K562 (cell line): ENCODE data around the gene RSPH6A. TPM values are rescaled to one million over a fixed set of nuclear protein-coding genes. Genes with fewer than 3 reads are reported as not detected.

ENCODE experiments used
- BDP1 ChIP-seq: IDR thresholded peaks from 3 replicates; pipeline ENCODE4 v1.6.1; 2011; ENCODE audit not compliant: insufficient read length, insufficient read depth
- BRF2 ChIP-seq: IDR thresholded peaks from 3 replicates; pipeline ENCODE4 v1.6.1; 2011; ENCODE audit warnings: borderline replicate concordance, mild to moderate bottlenecking; ENCODE audit not compliant: insufficient read length, insufficient read depth
- CBFB ChIP-seq: sonication (generic); formaldehyde crosslinking; IDR thresholded peaks from 2 replicates; pipeline ENCODE4 v1.4.0; 2020; ENCODE audit warnings: mild to moderate bottlenecking, missing genetic modification reagents
- COPS2 ChIP-seq: fragments of 450-650 bp; conservative IDR thresholded peaks from 2 replicates; pipeline ENCODE4 v1.6.1; 2016; ENCODE audit warnings: mild to moderate bottlenecking, moderate library complexity
- GMEB1 ChIP-seq: fragments of 250-450 bp; sonication (Bioruptor Pico); IDR thresholded peaks from 2 replicates; pipeline ENCODE4 v1.4.0; 2020; ENCODE audit warnings: mild to moderate bottlenecking
- MAX ChIP-seq: sonication (generic); formaldehyde crosslinking; IDR thresholded peaks from 2 replicates; pipeline ENCODE4 v1.9.0; 2022; ENCODE audit warnings: mild to moderate bottlenecking, missing genetic modification reagents
- MAZ ChIP-seq, 2 experiments: fragments of 450-650 bp in 1 of 2; sonication (generic) in 1 of 2; formaldehyde crosslinking; IDR thresholded peaks in 1 of 2; conservative IDR thresholded peaks in 1 of 2; 2 replicates each; pipeline versions ENCODE4 v1.4.0 to v1.5.0; 2020; ENCODE audit warnings: mild to moderate bottlenecking in 1 of 2, missing genetic modification reagents in 1 of 2
- NCOA1 ChIP-seq: fragments of 450-650 bp; IDR thresholded peaks from 2 replicates; pipeline ENCODE4 v1.6.1; 2016; ENCODE audit warnings: low read depth
- OTX1 ChIP-seq: fragments of 450-650 bp; formaldehyde crosslinking; IDR thresholded peaks from 2 replicates; pipeline ENCODE4 v1.4.0; 2022; ENCODE audit warnings: mild to moderate bottlenecking
- POLR2H ChIP-seq: IDR thresholded peaks from 2 replicates; pipeline ENCODE4 v1.6.1; 2016; ENCODE audit warnings: missing genetic modification characterization, low read depth, mild to moderate bottlenecking, control low read depth, missing compliant biosample characterization, moderate library complexity
- PRMT5 ChIP-seq: sonication (generic); formaldehyde crosslinking; IDR thresholded peaks from 2 replicates; pipeline ENCODE4 v1.5.0; 2020; ENCODE audit warnings: missing genetic modification reagents
- RAD51 ChIP-seq: fragments of 450-650 bp; IDR thresholded peaks from 2 replicates; pipeline ENCODE4 v1.7.1; 2016; ENCODE audit warnings: low read depth, mild to moderate bottlenecking, borderline replicate concordance
- RBFOX2 ChIP-seq: fragments of 200-400 bp; formaldehyde crosslinking; IDR thresholded peaks from 2 replicates; pipeline ENCODE4 v1.6.1; 2017; ENCODE audit warnings: low read depth, mild to moderate bottlenecking, low read length, moderate library complexity
- RBM17 ChIP-seq: fragments of 200-400 bp; formaldehyde crosslinking; IDR thresholded peaks from 2 replicates; pipeline ENCODE4 v1.6.1; 2017; ENCODE audit warnings: low read depth, mild to moderate bottlenecking, low read length, borderline replicate concordance
- RBM25 ChIP-seq: fragments of 200-400 bp; formaldehyde crosslinking; IDR thresholded peaks from 2 replicates; pipeline ENCODE4 v1.6.1; 2018; ENCODE audit warnings: low read length, low read depth, moderate library complexity; ENCODE audit not compliant: severe bottlenecking
- ZNF12 ChIP-seq: sonication (generic); formaldehyde crosslinking; IDR thresholded peaks from 2 replicates; pipeline ENCODE4 v1.4.0; 2020; ENCODE audit warnings: mild to moderate bottlenecking, missing genetic modification reagents
- ZNF121 ChIP-seq: sonication (generic); formaldehyde crosslinking; conservative IDR thresholded peaks from 2 replicates; pipeline ENCODE4 v1.8.0; 2022; ENCODE audit warnings: missing genetic modification reagents
- ZNF740 ChIP-seq, 3 experiments: fragments of 200-800 bp in 1 of 3; sonication (Bioruptor generic) in 1 of 3; sonication (generic) in 1 of 3; formaldehyde crosslinking in 1 of 3; IDR thresholded peaks; 2 replicates each; pipeline versions ENCODE4 v1.6.1 to v1.8.0; 2016 to 2022; ENCODE audit warnings: mild to moderate bottlenecking in 2 of 3, missing compliant biosample characterization in 2 of 3, missing genetic modification characterization in 2 of 3, missing genetic modification reagents in 1 of 3
- ZNF75A ChIP-seq: fragments of 450-650 bp; formaldehyde crosslinking; IDR thresholded peaks from 2 replicates; pipeline ENCODE4 v1.4.0; 2020; ENCODE audit warnings: mild to moderate bottlenecking
- polyA plus RNA-seq, 8 experiments: library from polyadenylated mRNA; depleted of rRNA in 4 of 8; stranded (reverse) in 5 of 8; unstranded in 3 of 8; fragments of >200 nt; fragmentation: Nextera tagmentation in 2 of 8; fragmentation: Illumina TruSeq in 1 of 8; extraction: Ambion mirVana in 2 of 8; extraction: Trizol in 1 of 8; gene quantifications; 2 replicates each; pipeline versions ENCODE4 v1.2.1 to v1.2.3, GENCODE V29; 2011 to 2014; ENCODE audit warnings: inconsistent platforms in 1 of 8, missing spikeins in 1 of 8
- total RNA-seq, 7 experiments: library from RNA; depleted of rRNA in 6 of 7; stranded (reverse); fragments of >200 nt in 6 of 7; fragmentation: Illumina TruSeq in 2 of 7; extraction: Trizol in 2 of 7; gene quantifications; 2 replicates each; pipeline versions ENCODE4 v1.2.1 to v1.2.3, GENCODE V29; 2011 to 2021; ENCODE audit warnings: low replicate concordance in 1 of 7
- TF ChIP-seq, protein P1 (sequence below): fragments of 450-650 bp; formaldehyde crosslinking; IDR thresholded peaks from 2 replicates; pipeline ENCODE4 v1.4.0; 2022; ENCODE audit warnings: missing genetic modification characterization

Gene RSPH6A
- total and polyA plus RNA-seq, 9 of the 15 experiments (the other 6 are each of a cell fraction or from before 2014, with no cell fraction given), result 0.03 to 0.15 (median 0.07) TPM; not detected in 5

- TF ChIP-seq RBM25 (peak; percentile 76), RBM17 (no peak), OTX1 (no peak), PRMT5 (no peak), BDP1 (no peak), NCOA1 (no peak), ZNF12 (CRISPR knock-in tag) (no peak), COPS2 (no peak), BRF2 (no peak), RAD51 (no peak), ZNF75A (CRISPR knock-in tag) (no peak), MAZ (CRISPR knock-in tag; conservative IDR thresholded peaks at IDR 0.05 in 1 of 2, IDR thresholded peaks at IDR 0.05 in 1 of 2) (peak; percentile 67 to 79; a peak in 2 of 4 replicates), MAX (CRISPR knock-in tag) (no peak), GMEB1 (CRISPR knock-in tag) (no peak), ZNF740 (CRISPR knock-in tag; IDR thresholded peaks at IDR 0.05) (peak; percentile 45; the same call in 1 of the 2 replicates), ZNF740 (tag; IDR thresholded peaks at IDR 0.05) (no peak), ZNF121 (CRISPR knock-in tag) (no peak), POLR2H (tag) (no peak), CBFB (no peak), RBFOX2 (peak; percentile 80)
- TF ChIP-seq, protein P1, sequence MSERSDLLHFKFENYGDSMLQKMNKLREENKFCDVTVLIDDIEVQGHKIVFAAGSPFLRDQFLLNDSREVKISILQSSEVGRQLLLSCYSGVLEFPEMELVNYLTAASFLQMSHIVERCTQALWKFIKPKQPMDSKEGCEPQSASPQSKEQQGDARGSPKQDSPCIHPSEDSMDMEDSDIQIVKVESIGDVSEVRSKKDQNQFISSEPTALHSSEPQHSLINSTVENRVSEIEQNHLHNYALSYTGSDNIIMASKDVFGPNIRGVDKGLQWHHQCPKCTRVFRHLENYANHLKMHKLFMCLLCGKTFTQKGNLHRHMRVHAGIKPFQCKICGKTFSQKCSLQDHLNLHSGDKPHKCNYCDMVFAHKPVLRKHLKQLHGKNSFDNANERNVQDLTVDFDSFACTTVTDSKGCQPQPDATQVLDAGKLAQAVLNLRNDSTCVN (CRISPR knock-in tag), result no peak
These were observed 22.5 kb downstream of the RSPH6A start, which contains the start of gene DMWD (continued) for GRCh38 chr19:45792470-45793177.
